Measurements from ENCODE around the gene HTR4. TPM values are rescaled to one million over a fixed set of nuclear protein-coding genes. Genes with fewer than 3 reads are reported as not detected.

HTR4 gene
- total RNA-seq, 2 donors from 2014 or later, result not detected

GRCh38 chr5:148665431-148665830 lies 11.1 kb upstream of the HTR4 start:
- no peaks in the 10 kb centered on the region for H3K36me3 ChIP-seq (ENCODE audit: control insufficient read depth, insufficient read depth, low read length)
- H3K4me3 Mint-ChIP-seq, result no peak overlapping the region
- TF ChIP-seq, protein P1, sequence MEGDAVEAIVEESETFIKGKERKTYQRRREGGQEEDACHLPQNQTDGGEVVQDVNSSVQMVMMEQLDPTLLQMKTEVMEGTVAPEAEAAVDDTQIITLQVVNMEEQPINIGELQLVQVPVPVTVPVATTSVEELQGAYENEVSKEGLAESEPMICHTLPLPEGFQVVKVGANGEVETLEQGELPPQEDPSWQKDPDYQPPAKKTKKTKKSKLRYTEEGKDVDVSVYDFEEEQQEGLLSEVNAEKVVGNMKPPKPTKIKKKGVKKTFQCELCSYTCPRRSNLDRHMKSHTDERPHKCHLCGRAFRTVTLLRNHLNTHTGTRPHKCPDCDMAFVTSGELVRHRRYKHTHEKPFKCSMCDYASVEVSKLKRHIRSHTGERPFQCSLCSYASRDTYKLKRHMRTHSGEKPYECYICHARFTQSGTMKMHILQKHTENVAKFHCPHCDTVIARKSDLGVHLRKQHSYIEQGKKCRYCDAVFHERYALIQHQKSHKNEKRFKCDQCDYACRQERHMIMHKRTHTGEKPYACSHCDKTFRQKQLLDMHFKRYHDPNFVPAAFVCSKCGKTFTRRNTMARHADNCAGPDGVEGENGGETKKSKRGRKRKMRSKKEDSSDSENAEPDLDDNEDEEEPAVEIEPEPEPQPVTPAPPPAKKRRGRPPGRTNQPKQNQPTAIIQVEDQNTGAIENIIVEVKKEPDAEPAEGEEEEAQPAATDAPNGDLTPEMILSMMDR (conservative IDR thresholded peaks at IDR 0.05), result no peak
- H3K4me3 ChIP-seq (ENCODE audit: low read length), result no peak overlapping the region
- H3K9me3 ChIP-seq (ENCODE audit: control insufficient read depth, low read length), result no peaks in the 10 kb centered on the region
- H3K4me1 Mint-ChIP-seq, result peaks cover 16% of the 10 kb centered on the region
- no peak overlapping the region for H3K27ac Mint-ChIP-seq
- H3K9ac ChIP-seq (ENCODE audit: extremely low read depth, low read length, poor library complexity, severe bottlenecking), result no peak overlapping the region
- H3K4me1 ChIP-seq (ENCODE audit: control insufficient read depth, insufficient read depth, low read length), result peaks cover 12% of the 10 kb centered on the region
- H3K27ac ChIP-seq (ENCODE audit: low read depth, low read length), result no peak overlapping the region
- no peaks in the 10 kb centered on the region for H3K27me3 ChIP-seq (ENCODE audit: control insufficient read depth, insufficient read depth, low read length, poor library complexity, severe bottlenecking)
- 87 to 90% methylated on average over 6 to 7 of the region's 7 CpGs for WGBS, 2 experiments (ENCODE audit: insufficient coverage in 1 of 2, insufficient read length in 1 of 2)
- peaks cover 7% of the 10 kb centered on the region for H3K27me3 Mint-ChIP-seq (ENCODE audit: insufficient read depth)
- peaks cover 4% of the 10 kb centered on the region for H3K9me3 Mint-ChIP-seq
- no peaks in the 10 kb centered on the region for H3K36me3 Mint-ChIP-seq (ENCODE audit: low read depth)
- DNase-seq, result no peak

DNA sequence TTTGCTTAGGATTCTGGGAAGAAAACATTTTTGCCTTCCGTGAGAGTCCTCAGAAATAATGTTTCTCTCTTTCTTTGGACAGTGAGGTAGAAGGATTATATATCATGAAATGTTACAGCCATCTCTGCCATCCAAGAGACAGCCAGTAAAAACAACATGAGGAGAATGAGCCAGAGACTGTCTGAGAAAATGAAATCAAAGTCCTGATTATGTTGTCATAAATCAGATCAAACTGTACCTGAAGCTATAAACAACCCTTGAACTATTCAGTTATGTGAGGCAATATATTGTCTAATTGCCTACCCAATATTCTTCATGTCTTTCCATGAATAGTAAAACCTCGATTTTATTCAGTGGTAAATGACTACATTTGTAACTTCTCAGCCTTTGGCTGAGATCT lies 9.2 kb upstream of the HTR4 start:
- H3K27me3 Mint-ChIP-seq (ENCODE audit: insufficient read depth), result peaks cover 5% of the 10 kb centered on the region
- no peaks in the 10 kb centered on the region for H3K36me3 ChIP-seq (ENCODE audit: control insufficient read depth, insufficient read depth, low read length)

GRCh38 chr5:148660346-148660660 lies 6.0 kb upstream of the HTR4 start:
- no peak overlapping the region for H3K9ac ChIP-seq (ENCODE audit: extremely low read depth, low read length, poor library complexity, severe bottlenecking)
- no peaks in the 10 kb centered on the region for H3K9me3 ChIP-seq (ENCODE audit: control insufficient read depth, low read length)
- H3K27ac ChIP-seq (ENCODE audit: low read depth, low read length), result no peak overlapping the region
- DNase-seq, result no peak
- Mint-ChIP-seq H3K4me3 (no peak overlapping the region), H3K27me3 (ENCODE audit: insufficient read depth) (peaks cover 20% of the 10 kb centered on the region), H3K4me1 (peaks cover 32% of the 10 kb centered on the region), H3K27ac (no peak overlapping the region), H3K9me3 (no peaks in the 10 kb centered on the region), H3K36me3 (ENCODE audit: low read depth) (no peaks in the 10 kb centered on the region)
- TF ChIP-seq, protein P1 (conservative IDR thresholded peaks at IDR 0.05), result no peak
- H3K4me3 ChIP-seq (ENCODE audit: low read length), result peak overlapping the region; percentile 38
- H3K4me1 ChIP-seq (ENCODE audit: control insufficient read depth, insufficient read depth, low read length), result peaks cover 23% of the 10 kb centered on the region
- peaks cover 30% of the 10 kb centered on the region for H3K27me3 ChIP-seq (ENCODE audit: control insufficient read depth, insufficient read depth, low read length, poor library complexity, severe bottlenecking)
- no peaks in the 10 kb centered on the region for H3K36me3 ChIP-seq (ENCODE audit: control insufficient read depth, insufficient read depth, low read length)
- 28 to 37% methylated on average over 2 to 5 of the region's 5 CpGs for WGBS, 2 experiments (ENCODE audit: insufficient coverage in 1 of 2, insufficient read length in 1 of 2)

More for the DNA sequence above, 9.2 kb upstream of the HTR4 start:
- Mint-ChIP-seq H3K4me3 (no peak overlapping the region), H3K4me1 (peaks cover 32% of the 10 kb centered on the region), H3K36me3 (ENCODE audit: low read depth) (no peaks in the 10 kb centered on the region), H3K9me3 (no peaks in the 10 kb centered on the region), H3K27ac (no peak overlapping the region)
- no peak overlapping the region for H3K9ac ChIP-seq (ENCODE audit: extremely low read depth, low read length, poor library complexity, severe bottlenecking)
- no peak overlapping the region for H3K27ac ChIP-seq (ENCODE audit: low read depth, low read length)
- H3K4me3 ChIP-seq (ENCODE audit: low read length), result no peak overlapping the region
- peaks cover 23% of the 10 kb centered on the region for H3K4me1 ChIP-seq (ENCODE audit: control insufficient read depth, insufficient read depth, low read length)
- no peaks in the 10 kb centered on the region for H3K27me3 ChIP-seq (ENCODE audit: control insufficient read depth, insufficient read depth, low read length, poor library complexity, severe bottlenecking)
- no peaks in the 10 kb centered on the region for H3K9me3 ChIP-seq (ENCODE audit: control insufficient read depth, low read length)
- TF ChIP-seq, protein P1 (conservative IDR thresholded peaks at IDR 0.05), result no peak
- DNase-seq, result no peak
- WGBS, 2 experiments (ENCODE audit: insufficient coverage in 1 of 2, insufficient read length in 1 of 2), result 74 to 90% methylated on average over 2 of the region's 2 CpGs

Data from endodermal cell (in vitro differentiated cells).